ENCODE data around the gene CNTD1.
"Not testable (repeated sequence)": the region's sequence is repeated elsewhere in the genome, so short reads cannot be mapped to it uniquely, and the experiment has no call there.

CNTD1 gene

GRCh38 chr17:42848093-42848492, 49.4 kb downstream of the CNTD1 start:
- DNase-seq, result no peak

GRCh38 chr17:42849031-42849430, 50.4 kb downstream of the CNTD1 start:
- no peak for DNase-seq

- DNase-seq, result no peak
These were observed 51.0 kb downstream of the CNTD1 start for GRCh38 chr17:42849451-42850181.

GRCh38 chr17:42850954-42851353, 52.3 kb downstream of the CNTD1 start, which contains the start of gene AOC3:
Gene AOC3, plus strand, starts transcription at chr17:42851199. Its CDS starts 145 bp downstream, at chr17:42851344.
- no peak for DNase-seq

GRCh38 chr17:42851371-42852240, 52.9 kb downstream of the CNTD1 start:
- not testable (repeated sequence) for DNase-seq

- no peak for DNase-seq
These were observed 53.7 kb downstream of the CNTD1 start for GRCh38 chr17:42852351-42852750.

GRCh38 chr17:42853004-42853403, 54.3 kb downstream of the CNTD1 start:
- DNase-seq, result no peak

- DNase-seq, result no peak
These were observed 54.9 kb downstream of the CNTD1 start for GRCh38 chr17:42853597-42853967.

- no peak for DNase-seq
These were observed 55.5 kb downstream of the CNTD1 start for GRCh38 chr17:42853968-42854790.

- no peak for DNase-seq
These were observed 56.5 kb downstream of the CNTD1 start for GRCh38 chr17:42855048-42855596.

GRCh38 chr17:42856093-42856492, 57.4 kb downstream of the CNTD1 start:
- DNase-seq, result not testable (repeated sequence)

GRCh38 chr17:42856516-42856915, 57.9 kb downstream of the CNTD1 start:
- not testable (repeated sequence) for DNase-seq

- no peak for DNase-seq
These were observed 58.7 kb downstream of the CNTD1 start for GRCh38 chr17:42857389-42857788.
